A549 (cell line): Measurements from ENCODE around the gene DOCK1. TPM values are rescaled to one million over a fixed set of nuclear protein-coding genes. Genes with fewer than 3 reads are reported as not detected.

Source experiments
- ATAC-seq, 2 experiments: fragments of 200-7000 bp in 1 of 2; fragments of >200 bp in 1 of 2; cut with Nextera tagmentation in 1 of 2; cut with Tn5 transposase in 1 of 2; 3 replicates each; pipeline versions ENCODE4 v1.8.0 to v1.9.1; 2018 to 2020; ENCODE audit warnings: mild to moderate bottlenecking in 1 of 2, moderate library complexity in 1 of 2
- CTCF ChIA-PET: fragments of 300-600 bp; sonication (Branson Sonifier 250); formaldehyde crosslinking; extraction: SDS; loops from one replicate; lab custom pipeline; 2021; ENCODE audit warnings: antibody characterized with exemption, inconsistent platforms; lab: Yijun Ruan, JAX
- POLR2A ChIA-PET: fragments of 350-600 bp; formaldehyde crosslinking; extraction: SDS; loops from one replicate; lab custom pipeline; 2021; ENCODE audit warnings: antibody characterized with exemption, inconsistent platforms; lab: Yijun Ruan, JAX
- DNase-seq, 2 experiments: peaks; one replicate each; pipeline versions ENCODE4 v3.0.0 to v3.0.0-alpha.2; 2011 to 2016; ENCODE audit warnings: low read depth in 1 of 2, low spot score in 1 of 2
- FAIRE-seq: peaks from 2 replicates; lab custom pipeline; 2011; peaks lifted over from hg19 to GRCh38; lab: Jason Lieb, UNC
- H3K27ac ChIP-seq, 2 experiments: fragments of >200 bp; sonication (Bioruptor Twin); formaldehyde crosslinking; 3 replicates each; pipeline ENCODE4 v1.5.1; 2016 to 2017
- H3K4me1 ChIP-seq: fragments of >200 bp; sonication (Bioruptor Twin); formaldehyde crosslinking; 3 replicates; pipeline ENCODE4 v1.6.1; 2016
- H3K4me2 ChIP-seq: fragments of >200 bp; sonication (Bioruptor Twin); formaldehyde crosslinking; 3 replicates; pipeline ENCODE4 v1.6.1; 2016
- H3K4me3 ChIP-seq: fragments of >200 bp; sonication (Bioruptor Twin); formaldehyde crosslinking; 3 replicates; pipeline ENCODE4 v1.5.1; 2016
- H3K9me3 ChIP-seq: fragments of >200 bp; sonication (Bioruptor Twin); formaldehyde crosslinking; 3 replicates; pipeline ENCODE4 v1.6.1; 2016
- CBX2 ChIP-seq: fragments of 200-600 bp; sonication (generic); IDR thresholded peaks from 2 replicates; pipeline ENCODE4 v1.6.1; 2016; ENCODE audit warnings: low read depth, mild to moderate bottlenecking, borderline replicate concordance
- CBX8 ChIP-seq: fragments of 200-600 bp; sonication (generic); IDR thresholded peaks from 2 replicates; pipeline ENCODE4 v1.6.1; 2016
- EHF ChIP-seq: fragments of 250-450 bp; sonication (Bioruptor Pico); IDR thresholded peaks from 2 replicates; pipeline ENCODE4 v1.5.0; 2020; ENCODE audit warnings: mild to moderate bottlenecking
- HOXB13 ChIP-seq: fragments of 250-450 bp; sonication (Bioruptor Pico); IDR thresholded peaks from 2 replicates; pipeline ENCODE4 v1.5.0; 2020; ENCODE audit warnings: low read depth, mild to moderate bottlenecking, moderate library complexity
- NR3C1 ChIP-seq: fragments of >200 bp; sonication (Bioruptor Twin); formaldehyde crosslinking; IDR thresholded peaks from 3 replicates; pipeline ENCODE4 v1.6.1; 2017
- POLR2A ChIP-seq: IDR thresholded peaks from 2 replicates; pipeline ENCODE4 v1.6.1; 2012; ENCODE audit warnings: mild to moderate bottlenecking, low read length
- RAD21 ChIP-seq, 2 experiments: fragments of >200 bp in 1 of 2; sonication (Bioruptor Twin) in 1 of 2; formaldehyde crosslinking in 1 of 2; IDR thresholded peaks in 1 of 2; conservative IDR thresholded peaks in 1 of 2; 2 replicates in 1 of 2; 3 replicates in 1 of 2; pipeline ENCODE4 v1.6.1; 2012 to 2018; ENCODE audit warnings: inconsistent platforms in 1 of 2
- RFX5 ChIP-seq: fragments of 450-650 bp; IDR thresholded peaks from 2 replicates; pipeline ENCODE4 v1.7.1; 2014; ENCODE audit warnings: antibody characterized with exemption, mild to moderate bottlenecking, moderate library complexity
- SMC3 ChIP-seq: fragments of >200 bp; sonication (Bioruptor Twin); formaldehyde crosslinking; IDR thresholded peaks from 3 replicates; pipeline ENCODE4 v1.6.1; 2018; ENCODE audit warnings: inconsistent platforms
- TFCP2L1 ChIP-seq: fragments of 250-450 bp; sonication (Bioruptor Pico); IDR thresholded peaks from 2 replicates; pipeline ENCODE4 v1.5.0; 2021; ENCODE audit warnings: mild to moderate bottlenecking
- WGBS: methylation state at CpG from one replicate; pipeline ENCODE4 v1.1.6; 2017; ENCODE audit errors: missing lambda C conversion rate; 5-methylcytosine and 5-hydroxymethylcytosine counted together
- polyA plus RNA-seq, 4 experiments: library from polyadenylated mRNA; depleted of rRNA in 3 of 4; stranded (reverse); fragments of >200 nt; fragmentation: RNase III in 1 of 4; extraction: RNeasy Plus Mini Kit Qiagen cat#74134 plus additional on column Dnase treatment in 1 of 4; gene quantifications; 2 replicates in 3 of 4; 3 replicates in 1 of 4; pipeline ENCODE4 v1.2.3, GENCODE V29; 2011 to 2017
- TF ChIP-seq, protein P1 (sequence below): fragments of >200 bp; sonication (Bioruptor Twin); formaldehyde crosslinking; IDR thresholded peaks from 3 replicates; pipeline ENCODE4 v1.5.1; 2016
- TF ChIP-seq, protein P2 (sequence below): IDR thresholded peaks from 2 replicates; pipeline ENCODE4 v1.6.1; 2012
- TF ChIP-seq, protein P3 (sequence below): fragments of 250-450 bp; sonication (Bioruptor Pico); IDR thresholded peaks from 2 replicates; pipeline ENCODE4 v1.5.0; 2020; ENCODE audit warnings: low read depth, mild to moderate bottlenecking, moderate library complexity
- TF ChIP-seq, protein P4 (sequence below): IDR thresholded peaks from 2 replicates; pipeline ENCODE4 v1.6.1; 2012
- TF ChIP-seq, protein P5 (sequence below): IDR thresholded peaks from 2 replicates; pipeline ENCODE4 v1.6.1; 2012; ENCODE audit warnings: low read depth, borderline replicate concordance

Gene DOCK1
- polyA plus RNA-seq, 2 of the 4 experiments (the other 2 are of a cell fraction), result 22.6 to 28.2 TPM

DNA sequence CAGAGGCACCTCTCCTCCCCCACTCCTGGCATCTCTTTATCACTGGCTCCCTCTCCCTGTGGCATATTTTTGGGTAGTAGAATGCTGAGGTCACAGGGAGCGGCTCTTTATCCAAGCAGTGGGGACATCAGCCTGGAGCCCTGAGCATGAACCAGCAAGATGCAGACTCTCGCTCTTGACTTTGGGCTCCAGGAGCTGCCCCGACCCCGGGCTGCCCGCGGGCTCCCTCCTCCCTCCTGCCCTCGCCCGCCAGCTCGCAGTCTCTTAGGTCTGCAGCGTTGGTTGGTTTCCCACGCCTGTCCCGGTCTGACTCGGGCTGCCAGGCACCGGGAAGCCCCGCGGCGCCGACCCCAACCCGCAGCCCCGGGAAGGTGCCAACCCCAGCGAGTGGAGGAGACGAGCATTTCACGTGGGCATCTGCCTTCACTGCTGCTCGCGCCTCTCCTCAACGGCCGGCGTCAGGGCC, 289.8 kb downstream of the DOCK1 start:
- peak overlapping the region; percentile 62 for H3K4me3 ChIP-seq
- H3K9me3 ChIP-seq, result no peaks in the 10 kb centered on the region
- peak overlapping the region; percentile 98 for H3K4me2 ChIP-seq
- H3K4me1 ChIP-seq, result peaks cover 24% of the 10 kb centered on the region
- H3K27ac ChIP-seq, result peak overlapping the region in 1 of 2 experiments; percentile 87; a peak in 4 of 6 replicates
- FAIRE-seq, result no peak
- 23% methylated on average over 18 of the region's 28 CpGs for WGBS
- TF ChIP-seq, protein P1, sequence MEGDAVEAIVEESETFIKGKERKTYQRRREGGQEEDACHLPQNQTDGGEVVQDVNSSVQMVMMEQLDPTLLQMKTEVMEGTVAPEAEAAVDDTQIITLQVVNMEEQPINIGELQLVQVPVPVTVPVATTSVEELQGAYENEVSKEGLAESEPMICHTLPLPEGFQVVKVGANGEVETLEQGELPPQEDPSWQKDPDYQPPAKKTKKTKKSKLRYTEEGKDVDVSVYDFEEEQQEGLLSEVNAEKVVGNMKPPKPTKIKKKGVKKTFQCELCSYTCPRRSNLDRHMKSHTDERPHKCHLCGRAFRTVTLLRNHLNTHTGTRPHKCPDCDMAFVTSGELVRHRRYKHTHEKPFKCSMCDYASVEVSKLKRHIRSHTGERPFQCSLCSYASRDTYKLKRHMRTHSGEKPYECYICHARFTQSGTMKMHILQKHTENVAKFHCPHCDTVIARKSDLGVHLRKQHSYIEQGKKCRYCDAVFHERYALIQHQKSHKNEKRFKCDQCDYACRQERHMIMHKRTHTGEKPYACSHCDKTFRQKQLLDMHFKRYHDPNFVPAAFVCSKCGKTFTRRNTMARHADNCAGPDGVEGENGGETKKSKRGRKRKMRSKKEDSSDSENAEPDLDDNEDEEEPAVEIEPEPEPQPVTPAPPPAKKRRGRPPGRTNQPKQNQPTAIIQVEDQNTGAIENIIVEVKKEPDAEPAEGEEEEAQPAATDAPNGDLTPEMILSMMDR, result 0 out of 3 replicates have a peak, but pooled peaks have one; percentile 7
- TF ChIP-seq EHF (CRISPR knock-in tag), result no peak
- DNase-seq, result peak; percentile 18 to 26
- peak; percentile 19 to 60; a peak in 4 of 6 replicates for ATAC-seq
- CTCF ChIA-PET, result interaction anchor here (0.9 to 1.2 kb wide), 2 partner anchors 11 to 19 kb away, joined by 3 read pairs; no protein-coding TSS in a partner anchor
- POLR2A ChIA-PET, result no interaction called here

DNA sequence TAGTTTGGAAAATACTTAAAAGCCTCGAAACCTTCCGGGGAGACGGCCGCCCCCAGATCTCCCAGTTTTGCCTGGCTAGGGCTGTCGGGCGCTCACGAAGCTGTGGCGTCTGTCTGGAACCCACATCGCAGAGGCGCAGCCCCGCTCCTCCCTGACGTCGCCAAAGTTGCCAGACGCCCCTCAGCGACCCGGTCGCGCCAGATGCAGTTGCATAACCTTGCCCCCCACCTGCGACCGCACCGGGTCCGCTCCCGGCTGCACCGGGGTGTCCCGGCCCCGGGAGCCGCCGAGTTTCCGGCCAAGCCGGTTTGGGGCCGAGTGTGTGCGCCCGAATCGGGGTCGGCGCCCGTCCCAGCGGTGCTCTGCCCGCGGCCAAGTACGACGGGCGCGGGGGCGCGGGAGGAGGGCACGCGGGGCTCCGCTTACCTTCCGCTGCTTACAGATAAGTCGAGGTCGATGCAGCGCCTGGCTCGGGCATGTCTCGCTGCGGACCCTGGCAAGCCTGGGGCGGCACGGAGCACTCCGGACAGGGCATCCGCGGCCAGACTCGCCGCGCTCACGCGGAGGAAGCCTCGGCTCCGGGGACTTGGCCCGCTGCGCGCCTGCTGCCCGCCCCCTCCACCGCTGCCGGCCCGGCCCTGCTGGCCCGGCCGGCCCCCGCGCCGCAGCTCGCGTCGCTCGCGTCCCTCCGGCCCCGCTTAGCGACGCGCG, 290.5 kb downstream of the DOCK1 start:
- CTCF ChIA-PET, result interaction anchor here (1.4 kb wide), 1 partner anchor 20 kb away, joined by 6 read pairs; no protein-coding TSS in a partner anchor
- no peak for FAIRE-seq
- Histone ChIP-seq H3K4me2 (peak overlapping the region; percentile 98), H3K4me3 (peak overlapping the region; percentile 62), H3K27ac (peak overlapping the region; percentile 56 to 87), H3K4me1 (peaks cover 24% of the 10 kb centered on the region), H3K9me3 (no peaks in the 10 kb centered on the region)
- whole genome bisulfite sequencing, result 20% methylated on average over 4 of the region's 91 CpGs
- ATAC-seq, result peak; percentile 49 to 56
- TF ChIP-seq, protein P2, sequence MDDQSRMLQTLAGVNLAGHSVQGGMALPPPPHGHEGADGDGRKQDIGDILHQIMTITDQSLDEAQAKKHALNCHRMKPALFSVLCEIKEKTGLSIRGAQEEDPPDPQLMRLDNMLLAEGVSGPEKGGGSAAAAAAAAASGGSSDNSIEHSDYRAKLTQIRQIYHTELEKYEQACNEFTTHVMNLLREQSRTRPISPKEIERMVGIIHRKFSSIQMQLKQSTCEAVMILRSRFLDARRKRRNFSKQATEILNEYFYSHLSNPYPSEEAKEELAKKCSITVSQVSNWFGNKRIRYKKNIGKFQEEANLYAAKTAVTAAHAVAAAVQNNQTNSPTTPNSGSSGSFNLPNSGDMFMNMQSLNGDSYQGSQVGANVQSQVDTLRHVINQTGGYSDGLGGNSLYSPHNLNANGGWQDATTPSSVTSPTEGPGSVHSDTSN, result no peak
- TF ChIP-seq POLR2A, result no peak
- no peak for TF ChIP-seq HOXB13 (CRISPR knock-in tag)
- TF ChIP-seq, protein P3, sequence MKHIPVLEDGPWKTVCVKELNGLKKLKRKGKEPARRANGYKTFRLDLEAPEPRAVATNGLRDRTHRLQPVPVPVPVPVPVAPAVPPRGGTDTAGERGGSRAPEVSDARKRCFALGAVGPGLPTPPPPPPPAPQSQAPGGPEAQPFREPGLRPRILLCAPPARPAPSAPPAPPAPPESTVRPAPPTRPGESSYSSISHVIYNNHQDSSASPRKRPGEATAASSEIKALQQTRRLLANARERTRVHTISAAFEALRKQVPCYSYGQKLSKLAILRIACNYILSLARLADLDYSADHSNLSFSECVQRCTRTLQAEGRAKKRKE (CRISPR knock-in tag), result no peak
- TF ChIP-seq, protein P4, sequence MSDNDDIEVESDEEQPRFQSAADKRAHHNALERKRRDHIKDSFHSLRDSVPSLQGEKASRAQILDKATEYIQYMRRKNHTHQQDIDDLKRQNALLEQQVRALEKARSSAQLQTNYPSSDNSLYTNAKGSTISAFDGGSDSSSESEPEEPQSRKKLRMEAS, result peak; percentile 29; the same call in 1 of the 2 replicates
- TF ChIP-seq, protein P5, sequence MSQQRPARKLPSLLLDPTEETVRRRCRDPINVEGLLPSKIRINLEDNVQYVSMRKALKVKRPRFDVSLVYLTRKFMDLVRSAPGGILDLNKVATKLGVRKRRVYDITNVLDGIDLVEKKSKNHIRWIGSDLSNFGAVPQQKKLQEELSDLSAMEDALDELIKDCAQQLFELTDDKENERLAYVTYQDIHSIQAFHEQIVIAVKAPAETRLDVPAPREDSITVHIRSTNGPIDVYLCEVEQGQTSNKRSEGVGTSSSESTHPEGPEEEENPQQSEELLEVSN, result 0 out of 2 replicates have a peak, but pooled peaks have one; percentile 20
- TF ChIP-seq CBX2, result no peak
- no peak for TF ChIP-seq RFX5
- no peak for TF ChIP-seq NR3C1
- TF ChIP-seq CBX8, result no peak
- POLR2A ChIA-PET, result no interaction called here
- DNase-seq, result peak; percentile 22

DNA sequence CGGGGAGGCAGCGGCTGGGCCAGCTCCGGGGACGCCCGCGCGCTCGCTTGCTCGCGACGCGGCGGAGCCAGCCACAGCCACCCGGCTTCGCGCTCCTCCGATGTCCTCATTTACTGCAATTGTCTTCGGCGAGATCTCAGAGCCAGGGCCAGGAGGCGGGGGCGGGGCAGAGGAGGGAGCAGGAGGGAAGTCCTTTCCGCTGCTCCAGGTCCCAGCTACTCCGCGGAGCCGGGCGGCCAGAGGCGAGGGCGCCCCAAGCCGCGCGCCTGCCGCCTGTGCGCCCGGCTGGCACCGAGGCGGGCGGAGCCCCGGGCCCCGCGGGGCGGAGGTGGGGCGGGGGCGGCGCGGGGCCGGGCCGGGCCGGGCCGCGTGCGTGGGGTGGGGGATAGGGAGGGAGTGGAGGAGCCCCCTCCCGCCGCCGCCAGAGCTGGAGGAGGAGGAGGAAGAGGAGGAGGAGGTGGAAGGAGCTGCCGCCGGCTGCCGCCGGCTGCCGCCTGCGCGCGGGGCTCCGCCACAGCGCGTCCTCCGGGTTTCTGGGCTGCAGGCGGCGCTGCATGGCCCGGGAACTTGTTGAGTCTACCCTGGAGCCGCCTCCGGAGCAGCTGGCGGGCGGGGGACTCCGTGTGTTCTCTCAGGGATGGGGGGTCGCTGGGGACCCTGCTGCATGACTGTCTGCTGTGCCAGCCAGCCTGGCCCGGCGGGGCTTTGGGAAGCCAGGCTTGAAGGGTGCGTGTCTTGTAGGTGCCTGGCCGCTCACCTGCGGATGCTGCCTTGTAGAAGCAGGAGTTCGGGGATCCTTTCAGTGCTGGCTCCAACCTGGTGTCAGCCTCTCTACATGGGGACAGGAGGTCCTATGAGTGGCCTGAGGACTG, 291.3 kb downstream of the DOCK1 start, which contains the start of gene INSYN2A:
Gene INSYN2A (minus strand): TSS at position 310 of the 872 bp plus-strand sequence. CDS start 20,196 bp downstream, outside the sequence.
- H3K4me1 ChIP-seq, result peaks cover 24% of the 10 kb centered on the region
- TF ChIP-seq SMC3, result 0 out of 3 replicates have a peak, but pooled peaks have one; percentile 18
- no peak for TF ChIP-seq TFCP2L1 (CRISPR knock-in tag)
- TF ChIP-seq RAD21 (conservative IDR thresholded peaks at IDR 0.05 in 1 of 2, IDR thresholded peaks at IDR 0.05 in 1 of 2), result peak in 1 of 2 experiments; percentile 24; a peak in 1 of 5 replicates
- TF ChIP-seq, protein P1, result peak; percentile 38; the same call in 2 of the 3 replicates
- H3K9me3 ChIP-seq, result no peaks in the 10 kb centered on the region
- peak; percentile 70 to 72 for ATAC-seq
- H3K4me2 ChIP-seq, result peak within 1 kb of the TSS; percentile 98
- peak within 1 kb of the TSS; percentile 56 to 87 for H3K27ac ChIP-seq
- peak; percentile 43 to 46 for DNase-seq
- peak within 1 kb of the TSS; percentile 62 for H3K4me3 ChIP-seq
- FAIRE-seq, result no peak
- POLR2A ChIA-PET, result no interaction called here
- WGBS, result 11% methylated on average over 21 of the region's 81 CpGs
- CTCF ChIA-PET, result interaction anchor here (0.9 to 1.4 kb wide), 2 partner anchors 19 to 46 kb away, joined by 3 to 6 read pairs; no protein-coding TSS in a partner anchor
